GM23338 (cell line): ENCODE data around the gene RNF151. TPM values are rescaled to one million over a fixed set of nuclear protein-coding genes. Genes with fewer than 3 reads are reported as not detected.

Experiments used
- ATAC-seq: fragments of 200-7000 bp; cut with Tn5 transposase; 3 replicates; pipeline ENCODE4 v1.9.1; 2020
- DNase-seq: peaks from one replicate; pipeline ENCODE4 v3.0.0-alpha.2; 2015; ENCODE audit warnings: low spot score
- H2AFZ ChIP-seq: fragments of 200-600 bp; sonication (generic); 2 replicates; pipeline ENCODE4 v1.8.0; 2016; ENCODE audit warnings: antibody characterized with exemption, mild to moderate bottlenecking, moderate library complexity
- H3F3A ChIP-seq: fragments of 200-600 bp; sonication (generic); replicated peaks from 2 replicates; pipeline ENCODE4 v1.8.0; 2017; ENCODE audit warnings: antibody characterized with exemption, mixed run types, low read depth
- H3K27ac ChIP-seq: fragments of 200-600 bp; sonication (generic); 2 replicates; pipeline ENCODE4 v1.6.1; 2016; ENCODE audit warnings: low read depth
- H3K27me3 ChIP-seq: fragments of 200-600 bp; sonication (generic); 2 replicates; pipeline ENCODE4 v1.8.0; 2016; ENCODE audit warnings: mild to moderate bottlenecking, mixed run types, moderate library complexity; ENCODE audit not compliant: insufficient read depth
- H3K36me3 ChIP-seq: fragments of 200-600 bp; sonication (generic); 2 replicates; pipeline ENCODE4 v1.8.0; 2016; ENCODE audit warnings: mild to moderate bottlenecking; ENCODE audit not compliant: insufficient read depth
- H3K4me1 ChIP-seq: fragments of 200-600 bp; sonication (generic); 2 replicates; pipeline ENCODE4 v1.8.0; 2016; ENCODE audit warnings: mild to moderate bottlenecking, moderate library complexity; ENCODE audit not compliant: insufficient read depth
- H3K4me2 ChIP-seq: fragments of 200-600 bp; sonication (generic); 2 replicates; pipeline ENCODE4 v1.7.1; 2017; ENCODE audit warnings: mixed run types
- H3K4me3 ChIP-seq: fragments of 200-600 bp; sonication (generic); 2 replicates; pipeline ENCODE4 v1.6.1; 2016; ENCODE audit warnings: mixed run types
- H3K79me2 ChIP-seq: fragments of 200-600 bp; sonication (generic); replicated peaks from 2 replicates; pipeline ENCODE4 v1.8.0; 2017; ENCODE audit warnings: mild to moderate bottlenecking; ENCODE audit not compliant: insufficient read depth
- H3K9me2 ChIP-seq: fragments of 200-600 bp; sonication (generic); 2 replicates; pipeline ENCODE4 v1.8.0; 2017; ENCODE audit not compliant: insufficient read depth
- H4K20me1 ChIP-seq: fragments of 200-600 bp; sonication (generic); replicated peaks from 2 replicates; pipeline ENCODE4 v1.8.0; 2017; ENCODE audit warnings: mild to moderate bottlenecking; ENCODE audit not compliant: insufficient read depth
- H3K27ac Mint-ChIP-seq: 2 replicates; pipeline ENCODE4 v1.8.0; 2020; ENCODE audit warnings: inconsistent platforms, mild to moderate bottlenecking, moderate library complexity, mixed read lengths
- H3K27me3 Mint-ChIP-seq: 3 replicates; pipeline ENCODE4 v1.8.0; 2022; ENCODE audit warnings: low read depth, mild to moderate bottlenecking, moderate library complexity, mixed read lengths, inconsistent platforms; ENCODE audit not compliant: insufficient read depth, poor library complexity
- H3K36me3 Mint-ChIP-seq: 3 replicates; pipeline ENCODE4 v1.8.0; 2021; ENCODE audit warnings: low read depth, mild to moderate bottlenecking, inconsistent platforms, moderate library complexity, mixed read lengths
- H3K4me1 Mint-ChIP-seq: 3 replicates; pipeline ENCODE4 v1.8.0; 2020; ENCODE audit warnings: mild to moderate bottlenecking, inconsistent platforms, mixed read lengths
- H3K4me3 Mint-ChIP-seq: 3 replicates; pipeline ENCODE4 v1.8.0; 2021; ENCODE audit warnings: moderate library complexity, mild to moderate bottlenecking, inconsistent platforms, mixed read lengths
- H3K9me3 Mint-ChIP-seq: 3 replicates; pipeline ENCODE4 v1.8.0; 2020; ENCODE audit warnings: moderate library complexity, mild to moderate bottlenecking, inconsistent platforms, mixed read lengths
- CREB1 ChIP-seq: fragments of 250-450 bp; sonication (Bioruptor Pico); IDR thresholded peaks from 2 replicates; pipeline ENCODE4 v1.5.0; 2020; ENCODE audit warnings: low read depth, mild to moderate bottlenecking, moderate library complexity
- CTCF ChIP-seq, 2 experiments: fragments of 200-600 bp in 1 of 2; sonication (generic) in 1 of 2; conservative IDR thresholded peaks; 2 replicates each; pipeline versions ENCODE4 v1.5.1 to v1.6.1; 2016 to 2017; ENCODE audit warnings: antibody characterized with exemption in 2 of 2, low read depth in 2 of 2, mild to moderate bottlenecking in 2 of 2, moderate library complexity in 1 of 2
- REST ChIP-seq: IDR thresholded peaks from one replicate; pipeline ENCODE4 v1.6.1; 2018; ENCODE audit warnings: antibody characterized with exemption; ENCODE audit not compliant: unreplicated experiment
- polyA plus RNA-seq: library from polyadenylated mRNA; unstranded; fragments of >200 nt; fragmentation: Nextera tagmentation; extraction: Ambion mirVana; gene quantifications from 2 replicates; pipeline ENCODE4 v1.2.1, GENCODE V29; 2016
- total RNA-seq: library from RNA; depleted of rRNA; stranded (reverse); fragments of >200 nt; shearing (Covaris generic); gene quantifications from 2 replicates; pipeline ENCODE4 v1.2.3, GENCODE V29; 2014

Gene RNF151
- total and polyA plus RNA-seq, 2 experiments from 2014 or later: not detected

- peaks cover 42% of the 10 kb centered on the region for H3K79me2 ChIP-seq
Observed at GRCh38 chr16:2005646-2006045, 39.0 kb downstream of the RNF151 start.

More at GRCh38 chr16:2005646-2006045, 39.0 kb downstream of the RNF151 start:
- H4K20me1 ChIP-seq: peaks cover 36% of the 10 kb centered on the region
- H3K4me3 ChIP-seq: no peak overlapping the region
- DNase-seq: peak; percentile 72
- no peaks in the 10 kb centered on the region for H3K36me3 ChIP-seq
- no peak overlapping the region for H3K27ac ChIP-seq
- peaks cover 33% of the 10 kb centered on the region; the same call in 1 of the 2 replicates for H3F3A ChIP-seq
- no peaks in the 10 kb centered on the region for H3K9me3 Mint-ChIP-seq
- ATAC-seq: peak; percentile 11
- no peak overlapping the region; the same call in 2 of the 3 replicates for H3K4me3 Mint-ChIP-seq
- peaks cover 13% of the 10 kb centered on the region for H3K27me3 Mint-ChIP-seq
- H3K27ac Mint-ChIP-seq: no peak overlapping the region
- H3K4me1 ChIP-seq: peaks cover 22% of the 10 kb centered on the region
- no peak overlapping the region for H3K4me2 ChIP-seq
- H3K36me3 Mint-ChIP-seq: peaks cover 25% of the 10 kb centered on the region
- peaks cover 37% of the 10 kb centered on the region for H3K4me1 Mint-ChIP-seq
- no peaks in the 10 kb centered on the region for H3K9me2 ChIP-seq
- TF ChIP-seq CREB1 (CRISPR knock-in tag) (no peak), CTCF (conservative IDR thresholded peaks at IDR 0.05; ENCODE audit: low read depth in 2 of 2) (peak; percentile 46 to 71), REST (no peak)
- H2AFZ ChIP-seq: no peak overlapping the region
- no peaks in the 10 kb centered on the region for H3K27me3 ChIP-seq
